GM12891 (cell line): ENCODE measurements around the gene NDST1.

Source experiments
- PAX5 ChIP-seq: IDR thresholded peaks from 2 replicates; pipeline ENCODE4 v1.6.1; 2011; ENCODE audit warnings: low read length, moderate library complexity, mild to moderate bottlenecking; ENCODE audit not compliant: insufficient read depth, severe bottlenecking
- POLR2A ChIP-seq: IDR thresholded peaks from 2 replicates; pipeline ENCODE4 v1.6.1; 2011; ENCODE audit warnings: low read depth, low read length, control low read depth
- POLR2AphosphoS5 ChIP-seq: IDR thresholded peaks from 2 replicates; pipeline ENCODE4 v1.6.1; 2011; ENCODE audit warnings: low read depth, low read length, control low read depth
- POU2F2 ChIP-seq: IDR thresholded peaks from 2 replicates; pipeline ENCODE4 v1.6.1; 2011; ENCODE audit warnings: low read depth, mild to moderate bottlenecking, control low read depth, low read length, moderate library complexity
- SPI1 ChIP-seq: IDR thresholded peaks from 2 replicates; pipeline ENCODE4 v1.6.1; 2011; ENCODE audit warnings: low read depth, low read length, control low read depth
- TAF1 ChIP-seq: IDR thresholded peaks from 2 replicates; pipeline ENCODE4 v1.6.1; 2011; ENCODE audit warnings: low read depth, low read length, control low read depth

GRCh38 chr5:150599917-150600511, 92.1 kb downstream of the NDST1 start:
- no peak for TF ChIP-seq TAF1
- no peak for TF ChIP-seq POLR2A
- no peak for TF ChIP-seq POLR2AphosphoS5
- no peak for TF ChIP-seq PAX5
- TF ChIP-seq SPI1, result no peak
- TF ChIP-seq POU2F2, result no peak
